ENCODE data around the gene APOC3.

APOC3 gene

GRCh38 chr11:116804001-116804400 lies 25.7 kb upstream of the APOC3 start:
- no peak for DNase-seq (ENCODE audit: low spot score)

DNA sequence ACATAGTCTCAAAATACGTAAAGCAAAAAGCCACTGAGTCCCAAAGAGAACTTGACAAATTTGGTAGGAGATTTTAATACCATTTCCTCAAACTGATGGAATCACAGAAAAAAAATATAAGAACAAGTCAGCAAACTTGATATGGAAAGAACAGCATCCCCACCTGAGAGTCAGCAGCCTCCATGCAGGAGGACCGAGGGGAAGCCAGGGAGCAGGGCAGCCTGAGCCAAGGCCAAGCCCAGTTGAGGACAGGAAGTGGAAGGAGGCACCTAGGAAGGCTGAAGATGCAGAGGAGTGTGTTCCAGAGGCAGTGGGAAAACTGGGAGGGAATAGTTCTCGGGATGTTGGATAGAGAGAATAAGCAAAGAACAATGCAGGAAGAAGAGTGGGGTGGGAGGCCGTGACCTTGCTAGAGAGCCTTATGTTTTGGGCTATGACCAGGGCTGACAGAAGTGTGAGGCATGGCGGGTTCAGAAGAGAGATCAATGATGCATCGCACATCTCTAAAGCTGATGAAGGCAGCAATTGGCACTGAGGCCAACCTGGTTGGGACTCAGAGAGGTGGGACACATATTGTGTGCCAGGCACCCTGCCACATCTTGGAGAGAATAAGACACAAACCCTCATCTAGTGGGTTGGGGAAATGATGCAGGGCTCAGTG lies 22.0 kb upstream of the APOC3 start:
- no peak for DNase-seq (ENCODE audit: low spot score)

GRCh38 chr11:116808262-116809175 lies 21.2 kb upstream of the APOC3 start:
- DNase-seq (ENCODE audit: low spot score) = peak; percentile 59

DNA sequence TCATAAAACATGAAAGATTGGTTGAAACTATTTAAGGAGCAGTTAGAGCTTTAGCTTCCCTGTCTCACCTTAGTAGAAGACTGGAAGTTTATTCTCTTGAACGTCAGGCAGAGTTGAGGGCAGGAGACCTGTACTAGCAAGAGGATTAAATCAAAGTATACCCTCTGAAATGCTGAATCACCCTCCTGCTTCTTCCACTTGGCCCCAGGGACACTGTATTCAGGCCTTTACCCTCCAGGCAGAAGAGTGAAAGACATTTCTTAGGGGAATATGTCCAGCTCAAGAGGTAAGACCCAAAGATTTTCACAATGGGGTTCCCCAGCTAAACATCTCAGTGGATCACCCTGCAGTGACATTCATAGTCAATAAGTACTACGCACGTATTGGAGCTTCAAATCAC lies 18.5 kb upstream of the APOC3 start:
- no peak for DNase-seq (ENCODE audit: low spot score)

- DNase-seq (ENCODE audit: low spot score) = no peak
These were observed 17.6 kb upstream of the APOC3 start for GRCh38 chr11:116812109-116812508.

GRCh38 chr11:116813170-116813569 lies 16.5 kb upstream of the APOC3 start:
- DNase-seq (ENCODE audit: low spot score) = no peak

- DNase-seq (ENCODE audit: low spot score) = no peak
These were observed 15.8 kb upstream of the APOC3 start for GRCh38 chr11:116813781-116814471.

GRCh38 chr11:116814502-116814901 lies 15.2 kb upstream of the APOC3 start:
- no peak for DNase-seq (ENCODE audit: low spot score)

DNA sequence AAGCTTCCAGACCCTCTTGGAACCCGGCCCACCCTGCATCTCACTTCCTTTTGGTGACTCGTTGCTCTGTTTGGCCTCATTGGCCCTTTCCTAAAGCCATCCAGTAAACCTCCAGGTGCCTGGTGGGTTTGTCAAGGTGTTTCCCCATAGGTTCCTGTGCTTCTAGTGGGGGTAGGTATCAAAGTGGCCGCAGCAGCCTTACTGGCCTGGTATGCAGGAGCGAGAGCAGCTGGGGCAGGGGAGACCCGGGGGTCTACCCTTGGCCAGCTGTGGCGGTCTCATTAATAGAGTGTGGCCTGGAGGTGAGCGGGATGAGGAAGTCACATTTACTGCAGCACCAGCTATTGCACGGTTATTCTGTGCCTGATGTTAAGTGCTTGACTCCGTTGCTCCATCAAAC lies 10.7 kb upstream of the APOC3 start:
- no peak for DNase-seq (ENCODE audit: low spot score)

GRCh38 chr11:116821050-116821918 lies 8.4 kb upstream of the APOC3 start:
- DNase-seq (ENCODE audit: low spot score) = no peak

GRCh38 chr11:116822575-116822974 lies 7.1 kb upstream of the APOC3 start:
- DNase-seq (ENCODE audit: low spot score) = no peak

DNA sequence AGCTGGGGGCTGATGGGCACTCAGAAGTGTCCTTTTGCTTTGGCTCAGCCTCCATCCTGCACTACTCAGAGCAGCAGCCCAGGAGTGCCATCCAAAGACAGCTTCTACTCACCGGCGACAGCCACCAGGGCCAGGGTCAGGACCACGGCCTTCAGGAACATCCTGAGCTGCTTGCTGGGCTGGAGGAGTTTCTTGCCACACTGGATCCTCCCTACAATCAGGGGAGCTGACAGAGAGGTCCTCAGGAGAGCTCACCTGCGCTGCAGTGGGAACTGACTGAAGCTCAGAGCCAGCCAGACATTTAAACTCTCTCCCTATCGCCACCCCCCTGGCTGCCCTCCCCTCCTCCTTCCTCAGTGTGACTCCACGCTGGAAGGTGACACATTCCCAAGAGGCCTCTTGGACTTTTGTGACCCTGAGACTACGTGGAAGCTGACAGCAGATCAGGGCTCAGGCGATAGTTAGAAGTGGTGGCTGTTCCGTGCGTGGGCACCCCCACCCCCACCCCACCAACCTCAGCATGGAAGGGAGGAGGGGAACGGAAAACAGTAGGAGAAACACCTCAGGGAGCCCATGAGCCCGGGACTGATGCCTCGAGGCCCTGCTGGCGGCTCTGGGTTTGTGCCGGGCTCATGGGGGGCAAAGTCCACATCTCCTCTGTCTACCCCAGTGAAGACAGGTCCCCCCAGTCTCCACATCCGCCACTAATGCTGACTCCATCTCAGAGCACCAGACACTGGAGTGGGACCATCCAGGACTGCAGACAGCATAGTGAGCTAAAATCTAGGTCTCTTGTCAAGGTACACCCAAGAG lies 6.5 kb upstream of the APOC3 start, which contains the start of gene APOA4:
Gene APOA4 (minus strand): TSS at position 274 of the 813 bp plus-strand sequence. CDS start 113 bp downstream, at position 161.
- DNase-seq (ENCODE audit: low spot score) = no peak

GRCh38 chr11:116825434-116825833 lies 4.3 kb upstream of the APOC3 start:
- no peak for DNase-seq (ENCODE audit: low spot score)

DNA sequence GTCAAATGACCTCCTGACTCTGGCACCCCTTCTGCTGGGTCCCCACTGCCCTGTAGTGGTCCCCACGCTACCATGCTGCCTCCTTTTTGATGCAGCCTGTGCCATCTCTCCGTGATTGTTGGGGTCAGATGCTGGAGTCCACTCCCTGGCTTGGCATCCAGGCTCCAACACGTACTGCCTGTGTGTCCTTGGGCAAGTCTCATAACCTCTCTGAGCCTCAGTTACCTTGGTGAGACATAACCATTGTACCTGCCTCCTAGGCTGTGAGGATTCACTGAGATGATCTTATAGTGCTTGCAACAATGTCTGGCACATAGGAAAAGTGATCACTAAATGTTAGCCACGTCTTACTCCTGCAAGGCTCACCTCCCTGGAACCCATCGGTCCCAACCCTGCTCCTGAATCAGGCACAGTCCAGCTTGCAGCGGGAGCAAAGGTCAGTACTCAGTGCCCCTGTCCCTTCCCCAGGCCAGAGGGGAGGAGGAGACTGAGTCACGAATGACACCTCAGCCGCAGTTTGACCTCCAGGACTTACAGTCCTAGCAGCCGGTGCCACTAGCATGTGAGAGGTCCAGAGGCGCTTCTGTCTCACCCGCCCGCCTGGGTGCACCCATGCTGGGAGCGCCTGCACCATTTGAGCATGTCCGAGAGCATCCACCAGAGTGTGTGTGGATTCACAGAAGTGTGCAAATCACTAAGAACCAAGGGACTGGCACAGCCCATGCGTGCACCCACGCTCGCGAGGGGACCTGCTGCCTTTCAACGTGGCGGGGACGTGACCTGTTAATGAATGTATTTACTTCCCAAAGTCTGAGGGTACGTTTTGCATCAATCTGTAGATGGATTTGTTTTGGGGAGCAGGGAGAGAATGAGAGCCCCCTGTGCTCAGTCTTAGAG lies 3.6 kb upstream of the APOC3 start:
- no peak for DNase-seq (ENCODE audit: low spot score)

DNA sequence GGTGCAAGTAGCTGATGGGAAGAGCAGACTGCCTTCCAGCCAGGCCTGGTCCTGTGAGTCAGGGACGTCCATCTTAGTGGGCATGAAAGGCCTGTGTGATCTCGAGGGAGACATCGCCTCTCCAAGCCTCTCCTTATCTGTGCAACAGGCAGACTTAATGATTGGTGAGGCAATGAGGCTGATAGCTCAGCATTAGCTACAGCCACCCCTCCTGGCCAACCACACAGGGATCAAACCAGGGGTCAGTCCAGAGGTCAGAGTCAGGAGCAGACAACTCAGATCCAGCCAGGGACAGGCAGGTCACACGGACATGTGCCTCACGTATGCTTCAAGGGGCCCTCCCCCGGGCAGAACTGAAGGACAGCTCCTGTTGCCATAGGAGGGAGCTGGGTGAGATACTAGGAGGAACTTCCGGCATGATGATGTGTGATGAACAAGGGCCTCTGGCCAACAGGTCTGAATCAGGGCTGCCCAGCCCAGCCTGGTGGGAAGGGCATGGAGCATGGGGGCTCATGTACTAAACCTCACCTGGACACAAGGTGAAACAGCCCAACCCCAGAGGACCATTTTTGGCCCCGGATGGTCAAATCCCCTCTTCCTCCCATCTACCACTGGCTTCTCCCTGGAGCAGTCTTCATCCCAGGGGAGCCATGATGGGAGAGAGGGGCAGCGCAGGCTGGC lies 2.8 kb upstream of the APOC3 start:
- DNase-seq (ENCODE audit: low spot score) = no peak

DNA sequence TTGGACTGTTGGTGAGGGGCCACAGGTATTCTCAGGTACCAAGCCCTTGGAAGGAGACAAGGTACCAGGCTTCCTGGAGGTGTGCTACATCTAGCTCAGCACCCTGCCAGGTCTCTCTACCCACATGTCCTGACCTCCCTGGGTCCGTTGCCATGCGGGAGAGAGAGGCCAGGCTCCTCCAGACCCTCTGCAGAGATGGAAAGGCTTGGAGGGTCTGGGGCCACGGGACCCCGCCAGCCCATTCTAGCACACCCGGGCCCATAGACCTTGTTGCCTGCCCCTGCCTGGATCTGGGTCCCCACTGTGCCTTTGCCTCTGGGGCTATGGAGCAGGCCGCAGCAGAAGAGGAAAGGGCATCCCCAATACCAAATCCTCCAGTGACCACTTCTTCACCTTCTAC lies 2.2 kb upstream of the APOC3 start:
- DNase-seq (ENCODE audit: low spot score) = no peak

GRCh38 chr11:116828632-116829524 lies 829 bp upstream of the APOC3 start:
- no peak for DNase-seq (ENCODE audit: low spot score)
